GM12878 (cell line): Measurements from ENCODE around the gene CXCR6. TPM values are rescaled to one million over a fixed set of nuclear protein-coding genes. Genes with fewer than 3 reads are reported as not detected.

ENCODE experiments used
- BCL11A ChIP-seq: IDR thresholded peaks from 2 replicates; pipeline ENCODE4 v1.6.1; 2011; ENCODE audit warnings: low read depth, low read length
- BRCA1 ChIP-seq: IDR thresholded peaks from 2 replicates; pipeline ENCODE4 v1.6.1; 2011; ENCODE audit warnings: low read depth, low read length, improper control_type of control experiment
- CREM ChIP-seq: IDR thresholded peaks from 2 replicates; pipeline ENCODE4 v1.6.1; 2014; ENCODE audit warnings: antibody characterized with exemption, low read depth
- EGR1 ChIP-seq, 2 experiments: IDR thresholded peaks; 1 replicate in 1 of 2; 2 replicates in 1 of 2; pipeline ENCODE4 v1.6.1; 2011 to 2012; ENCODE audit warnings: low read depth in 2 of 2, low read length in 2 of 2, borderline replicate concordance in 1 of 2, mild to moderate bottlenecking in 1 of 2, moderate library complexity in 1 of 2
- EP300 ChIP-seq, 2 experiments: fragments of 150-350 bp in 1 of 2; IDR thresholded peaks; 2 replicates each; pipeline ENCODE4 v1.6.1; 2011 to 2012; ENCODE audit warnings: low read depth in 2 of 2, low read length in 2 of 2, borderline replicate concordance in 1 of 2, improper control_type of control experiment in 1 of 2, inconsistent platforms in 1 of 2; ENCODE audit not compliant: control insufficient read depth in 1 of 2
- GABPA ChIP-seq: IDR thresholded peaks from 2 replicates; pipeline ENCODE4 v1.6.1; 2014; ENCODE audit warnings: antibody characterized with exemption, low read depth, mild to moderate bottlenecking, inconsistent platforms
- POLR2A ChIP-seq: IDR thresholded peaks from 2 replicates; pipeline ENCODE4 v1.6.1; 2011; ENCODE audit warnings: low read depth, mild to moderate bottlenecking, low read length
- POU2F2 ChIP-seq: IDR thresholded peaks from 3 replicates; pipeline ENCODE4 v1.6.1; 2011; ENCODE audit warnings: low read depth, mild to moderate bottlenecking, low read length, borderline replicate concordance
- RELA ChIP-seq: fragments of 450-650 bp; IDR thresholded peaks from 2 replicates; pipeline ENCODE4 v1.8.0; 2014; ENCODE audit warnings: borderline replicate concordance; ENCODE audit not compliant: partially characterized antibody
- TAF1 ChIP-seq: IDR thresholded peaks from 2 replicates; pipeline ENCODE4 v1.6.1; 2011; ENCODE audit warnings: mild to moderate bottlenecking, low read depth, low read length, borderline replicate concordance
- TARDBP ChIP-seq: IDR thresholded peaks from 2 replicates; pipeline ENCODE4 v1.6.1; 2016; ENCODE audit warnings: borderline replicate concordance
- ZBED1 ChIP-seq: IDR thresholded peaks from 2 replicates; pipeline ENCODE4 v1.6.1; 2016; ENCODE audit warnings: borderline replicate concordance
- polyA plus RNA-seq, 11 experiments: library from polyadenylated mRNA; depleted of rRNA in 4 of 11; unstranded in 6 of 11; stranded (reverse) in 5 of 11; fragments of >200 nt; fragmentation: Nextera tagmentation in 4 of 11; fragmentation: Illumina TruSeq in 1 of 11; extraction: Ambion mirVana in 4 of 11; extraction: Trizol in 1 of 11; gene quantifications; 1 replicate in 1 of 11; 2 replicates in 10 of 11; pipeline versions ENCODE4 v1.2.1 to v1.2.3, GENCODE V29; 2011 to 2016; ENCODE audit warnings: inconsistent platforms in 2 of 11, missing spikeins in 2 of 11, low read depth in 1 of 11
- total RNA-seq, 4 experiments: library from RNA; depleted of rRNA in 3 of 4; stranded (reverse); fragments of >200 nt in 3 of 4; fragmentation: Illumina TruSeq in 1 of 4; extraction: Trizol in 1 of 4; gene quantifications; 2 replicates each; pipeline versions ENCODE4 v1.2.1 to v1.2.3, GENCODE V29; 2013 to 2021
- TF ChIP-seq, protein P1 (sequence below): fragments of 450-650 bp; IDR thresholded peaks from 2 replicates; pipeline ENCODE4 v1.6.1; 2018; ENCODE audit warnings: mild to moderate bottlenecking, low read depth, moderate library complexity; ENCODE audit not compliant: partially characterized antibody
- TF ChIP-seq, protein P2 (sequence below): IDR thresholded peaks from 2 replicates; pipeline ENCODE4 v1.6.1; 2011; ENCODE audit warnings: borderline replicate concordance, low read depth, mild to moderate bottlenecking, moderate library complexity, low read length; ENCODE audit not compliant: insufficient read depth, poor library complexity, severe bottlenecking

The CXCR6 gene
- total and polyA plus RNA-seq, 10 of the 15 experiments (the other 5 are each of a cell fraction or from before 2014, with no cell fraction given), result 0.04 to 0.20 (median 0.12) TPM; not detected in 5

DNA sequence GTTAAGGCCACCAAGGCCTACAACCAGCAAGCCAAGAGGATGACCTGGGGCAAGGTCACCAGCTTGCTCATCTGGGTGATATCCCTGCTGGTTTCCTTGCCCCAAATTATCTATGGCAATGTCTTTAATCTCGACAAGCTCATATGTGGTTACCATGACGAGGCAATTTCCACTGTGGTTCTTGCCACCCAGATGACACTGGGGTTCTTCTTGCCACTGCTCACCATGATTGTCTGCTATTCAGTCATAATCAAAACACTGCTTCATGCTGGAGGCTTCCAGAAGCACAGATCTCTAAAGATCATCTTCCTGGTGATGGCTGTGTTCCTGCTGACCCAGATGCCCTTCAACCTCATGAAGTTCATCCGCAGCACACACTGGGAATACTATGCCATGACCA, 3.6 kb downstream of the CXCR6 start (continued):
- TF ChIP-seq, protein P1, sequence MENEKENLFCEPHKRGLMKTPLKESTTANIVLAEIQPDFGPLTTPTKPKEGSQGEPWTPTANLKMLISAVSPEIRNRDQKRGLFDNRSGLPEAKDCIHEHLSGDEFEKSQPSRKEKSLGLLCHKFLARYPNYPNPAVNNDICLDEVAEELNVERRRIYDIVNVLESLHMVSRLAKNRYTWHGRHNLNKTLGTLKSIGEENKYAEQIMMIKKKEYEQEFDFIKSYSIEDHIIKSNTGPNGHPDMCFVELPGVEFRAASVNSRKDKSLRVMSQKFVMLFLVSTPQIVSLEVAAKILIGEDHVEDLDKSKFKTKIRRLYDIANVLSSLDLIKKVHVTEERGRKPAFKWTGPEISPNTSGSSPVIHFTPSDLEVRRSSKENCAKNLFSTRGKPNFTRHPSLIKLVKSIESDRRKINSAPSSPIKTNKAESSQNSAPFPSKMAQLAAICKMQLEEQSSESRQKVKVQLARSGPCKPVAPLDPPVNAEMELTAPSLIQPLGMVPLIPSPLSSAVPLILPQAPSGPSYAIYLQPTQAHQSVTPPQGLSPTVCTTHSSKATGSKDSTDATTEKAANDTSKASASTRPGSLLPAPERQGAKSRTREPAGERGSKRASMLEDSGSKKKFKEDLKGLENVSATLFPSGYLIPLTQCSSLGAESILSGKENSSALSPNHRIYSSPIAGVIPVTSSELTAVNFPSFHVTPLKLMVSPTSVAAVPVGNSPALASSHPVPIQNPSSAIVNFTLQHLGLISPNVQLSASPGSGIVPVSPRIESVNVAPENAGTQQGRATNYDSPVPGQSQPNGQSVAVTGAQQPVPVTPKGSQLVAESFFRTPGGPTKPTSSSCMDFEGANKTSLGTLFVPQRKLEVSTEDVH, result no peak
- TF ChIP-seq TAF1 (no peak), ZBED1 (no peak), BRCA1 (no peak), POU2F2 (no peak), BCL11A (no peak), EP300 (IDR thresholded peaks at IDR 0.05; ENCODE audit: borderline replicate concordance in 1 of 2, control insufficient read depth in 1 of 2, low read depth in 2 of 2, low read length in 2 of 2) (no peak), CREM (no peak), EGR1 (IDR thresholded peaks at IDR 0.05; ENCODE audit: borderline replicate concordance in 1 of 2, low read depth in 2 of 2, low read length in 2 of 2) (no peak), GABPA (no peak), RELA (no peak), POLR2A (no peak), TARDBP (no peak)
- TF ChIP-seq, protein P2, sequence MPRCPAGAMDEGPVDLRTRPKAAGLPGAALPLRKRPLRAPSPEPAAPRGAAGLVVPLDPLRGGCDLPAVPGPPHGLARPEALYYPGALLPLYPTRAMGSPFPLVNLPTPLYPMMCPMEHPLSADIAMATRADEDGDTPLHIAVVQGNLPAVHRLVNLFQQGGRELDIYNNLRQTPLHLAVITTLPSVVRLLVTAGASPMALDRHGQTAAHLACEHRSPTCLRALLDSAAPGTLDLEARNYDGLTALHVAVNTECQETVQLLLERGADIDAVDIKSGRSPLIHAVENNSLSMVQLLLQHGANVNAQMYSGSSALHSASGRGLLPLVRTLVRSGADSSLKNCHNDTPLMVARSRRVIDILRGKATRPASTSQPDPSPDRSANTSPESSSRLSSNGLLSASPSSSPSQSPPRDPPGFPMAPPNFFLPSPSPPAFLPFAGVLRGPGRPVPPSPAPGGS, result no peak
